HEK293T (cell line): ENCODE measurements around the gene GALNT2.

Experiments used
- BHLHE40 ChIP-seq: fragments of 450-650 bp; IDR thresholded peaks from 2 replicates; pipeline ENCODE4 v1.6.1; 2016; ENCODE audit warnings: mild to moderate bottlenecking, moderate library complexity, borderline replicate concordance
- ZNF384 ChIP-seq: fragments of 450-650 bp; IDR thresholded peaks from 2 replicates; pipeline ENCODE4 v1.6.1; 2016

- TF ChIP-seq BHLHE40 (no peak), ZNF384 (no peak)
Measured at GRCh38 chr1:230082211-230082610, 15.2 kb downstream of the GALNT2 start.
